NK-92 (cell line): ENCODE data around the gene FHOD1.

ENCODE experiments used
- DNase-seq: peaks from one replicate; lab custom pipeline; 2025; ENCODE audit not compliant: unreplicated experiment; lab: John Stamatoyannopoulos, UW

FHOD1 gene

GRCh38 chr16:67247192-67248072 is at the start of gene FHOD1:
Gene FHOD1 (minus strand): TSS chr16:67247481. CDS start chr16:67247410, 71 bp downstream.
- peak; percentile 60 for DNase-seq

- DNase-seq: no peak
Measured at GRCh38 chr16:67296420-67296819, 49.1 kb upstream of the FHOD1 start.

- DNase-seq: no peak
Measured at GRCh38 chr16:67294938-67295361, 47.7 kb upstream of the FHOD1 start.

GRCh38 chr16:67294171-67294757 is 47.0 kb upstream of the FHOD1 start:
- no peak for DNase-seq

GRCh38 chr16:67291461-67291860 is 44.2 kb upstream of the FHOD1 start:
- no peak for DNase-seq

GRCh38 chr16:67287960-67288359 is 40.7 kb upstream of the FHOD1 start:
- no peak for DNase-seq

GRCh38 chr16:67286441-67287235 is 39.4 kb upstream of the FHOD1 start:
- no peak for DNase-seq

- no peak for DNase-seq
Measured at GRCh38 chr16:67284699-67285646, 37.7 kb upstream of the FHOD1 start.

- DNase-seq: no peak
Measured at GRCh38 chr16:67283826-67284555, 36.7 kb upstream of the FHOD1 start.

GRCh38 chr16:67283039-67283825 is 36.0 kb upstream of the FHOD1 start:
- no peak for DNase-seq

GRCh38 chr16:67282447-67282805 is 35.1 kb upstream of the FHOD1 start:
- DNase-seq: no peak

- no peak for DNase-seq
Measured at GRCh38 chr16:67281536-67282446, 34.5 kb upstream of the FHOD1 start.

GRCh38 chr16:67280090-67281015 is 33.1 kb upstream of the FHOD1 start:
- DNase-seq: no peak

GRCh38 chr16:67279296-67280089 is 32.2 kb upstream of the FHOD1 start, which contains the start of gene PLEKHG4:
Gene PLEKHG4 (plus strand): TSS chr16:67279532. CDS start chr16:67280045, 513 bp downstream.
- DNase-seq: no peak

- no peak for DNase-seq
Measured at GRCh38 chr16:67278773-67279295, 31.6 kb upstream of the FHOD1 start.
